GM12878 (cell line): ENCODE results near the gene SLC36A1. TPM values are rescaled to one million over a fixed set of nuclear protein-coding genes. Genes with fewer than 3 reads are reported as not detected.

ENCODE experiments used
- ATAC-seq: fragments of 200-7000 bp; cut with Tn5 transposase; 3 replicates; pipeline ENCODE4 v1.9.1; 2020; ENCODE audit warnings: mild to moderate bottlenecking, moderate library complexity
- BruUV-seq: library from RNA; stranded (reverse); fragments of 400-500 nt; replicated peaks from 2 replicates; lab custom pipeline; 2021; lab: Mats Ljungman, UMichigan
- CTCF ChIA-PET: fragments of 300-600 bp; sonication (Branson Sonifier 250); formaldehyde crosslinking; extraction: SDS; loops from one replicate; lab custom pipeline; 2021; ENCODE audit warnings: inconsistent platforms; lab: Yijun Ruan, JAX
- POLR2A ChIA-PET: fragments of 350-600 bp; formaldehyde crosslinking; extraction: SDS; loops from one replicate; lab custom pipeline; 2021; ENCODE audit warnings: inconsistent platforms; lab: Charles Lee
- RAD21 ChIA-PET: fragments of 300-600 bp; sonication (Branson Sonifier 250); formaldehyde crosslinking; loops from one replicate; lab custom pipeline; 2023; ENCODE audit warnings: antibody characterized with exemption; ENCODE audit not compliant: unreplicated experiment; lab: Charles Lee
- SMC1A ChIA-PET: fragments of 300-600 bp; sonication (Branson Sonifier 250); formaldehyde crosslinking; loops from one replicate; lab custom pipeline; 2023; ENCODE audit not compliant: unreplicated experiment, uncharacterized antibody; lab: Charles Lee
- DNase-seq: peaks from one replicate; pipeline ENCODE4 v3.0.0-alpha.2; 2011; ENCODE audit warnings: low read depth, low spot score
- FAIRE-seq: peaks from 3 replicates; lab custom pipeline; 2011; peaks lifted over from hg19 to GRCh38; lab: Jason Lieb, UNC
- H2AFZ ChIP-seq: 2 replicates; pipeline ENCODE4 v1.6.0; 2011; ENCODE audit warnings: low read depth, low read length, control low read depth; ENCODE audit not compliant: control insufficient read depth
- H3K27ac ChIP-seq: 2 replicates; pipeline ENCODE4 v1.5.1; 2011; ENCODE audit warnings: control low read depth; ENCODE audit not compliant: control insufficient read depth, insufficient read depth
- H3K27me3 ChIP-seq, 2 experiments: replicated peaks in 1 of 2; 2 replicates each; pipeline versions ENCODE4 v1.6.0 to v1.6.1; 2011; ENCODE audit warnings: low read length in 1 of 2; ENCODE audit not compliant: control insufficient read depth in 2 of 2, insufficient read depth in 2 of 2
- H3K36me3 ChIP-seq, 2 experiments: 2 replicates each; pipeline ENCODE4 v1.5.1; 2011; ENCODE audit warnings: low read length in 1 of 2; ENCODE audit not compliant: control insufficient read depth in 2 of 2, insufficient read depth in 2 of 2
- H3K4me1 ChIP-seq: 2 replicates; pipeline ENCODE4 v1.6.1; 2011; ENCODE audit warnings: mild to moderate bottlenecking, low read length, moderate library complexity, mixed read lengths; ENCODE audit not compliant: control insufficient read depth, insufficient read depth
- H3K4me2 ChIP-seq: 2 replicates; pipeline ENCODE4 v1.6.0; 2011; ENCODE audit warnings: control low read depth; ENCODE audit not compliant: control insufficient read depth, insufficient read depth
- H3K4me3 ChIP-seq: fragments of 200-600 bp; sonication (generic); 2 replicates; pipeline ENCODE4 v1.5.1; 2016
- H3K79me2 ChIP-seq: 2 replicates; pipeline ENCODE4 v1.6.0; 2011; ENCODE audit warnings: low read length; ENCODE audit not compliant: control insufficient read depth, insufficient read depth
- H3K9ac ChIP-seq: 2 replicates; pipeline ENCODE4 v1.8.0; 2011; ENCODE audit warnings: low read length, control low read depth, mixed read lengths; ENCODE audit not compliant: control insufficient read depth, insufficient read depth
- H3K9me3 ChIP-seq: replicated peaks from 3 replicates; pipeline ENCODE4 v1.5.1; 2011; ENCODE audit warnings: mild to moderate bottlenecking, low read length; ENCODE audit not compliant: control insufficient read depth, insufficient read depth
- H4K20me1 ChIP-seq: 2 replicates; pipeline ENCODE4 v1.6.0; 2011; ENCODE audit not compliant: control insufficient read depth, insufficient read depth
- BCLAF1 ChIP-seq: fragments of 450-650 bp; IDR thresholded peaks from 2 replicates; pipeline ENCODE4 v1.6.1; 2017; ENCODE audit warnings: antibody characterized with exemption, mild to moderate bottlenecking, moderate library complexity
- BRCA1 ChIP-seq: IDR thresholded peaks from 2 replicates; pipeline ENCODE4 v1.6.1; 2011; ENCODE audit warnings: low read depth, low read length, improper control_type of control experiment
- CBX5 ChIP-seq: sonication (generic); IDR thresholded peaks from 2 replicates; pipeline ENCODE4 v1.6.1; 2016; ENCODE audit warnings: low read depth, moderate library complexity, mild to moderate bottlenecking, inconsistent platforms
- ESRRA ChIP-seq: IDR thresholded peaks from 2 replicates; pipeline ENCODE4 v1.6.1; 2012; ENCODE audit warnings: mild to moderate bottlenecking, low read length, improper control_type of control experiment
- EZH2 ChIP-seq: IDR thresholded peaks from 2 replicates; pipeline ENCODE4 v1.6.1; 2012; ENCODE audit warnings: low read depth, mild to moderate bottlenecking, control low read depth, inconsistent platforms, low read length, borderline replicate concordance; ENCODE audit not compliant: control insufficient read depth
- IKZF1 ChIP-seq: fragments of 450-650 bp; conservative IDR thresholded peaks from 2 replicates; pipeline ENCODE4 v1.6.1; 2017; ENCODE audit warnings: antibody characterized with exemption, mild to moderate bottlenecking
- KLF5 ChIP-seq: fragments of 450-650 bp; IDR thresholded peaks from 2 replicates; pipeline ENCODE4 v1.6.1; 2014; ENCODE audit warnings: mild to moderate bottlenecking; ENCODE audit not compliant: partially characterized antibody
- NKRF ChIP-seq: fragments of 450-650 bp; conservative IDR thresholded peaks from 2 replicates; pipeline ENCODE4 v1.6.1; 2017; ENCODE audit warnings: mild to moderate bottlenecking, moderate library complexity
- NR2C2 ChIP-seq: IDR thresholded peaks from 2 replicates; pipeline ENCODE4 v1.6.1; 2011; ENCODE audit warnings: borderline replicate concordance, low read depth; ENCODE audit not compliant: control insufficient read depth, insufficient read length
- NR2F1 ChIP-seq: fragments of 450-650 bp; conservative IDR thresholded peaks from 2 replicates; pipeline ENCODE4 v1.6.1; 2017; ENCODE audit warnings: mild to moderate bottlenecking
- POU2F2 ChIP-seq: IDR thresholded peaks from 3 replicates; pipeline ENCODE4 v1.6.1; 2011; ENCODE audit warnings: low read depth, mild to moderate bottlenecking, low read length, borderline replicate concordance
- ZNF217 ChIP-seq: fragments of 450-650 bp; IDR thresholded peaks from 2 replicates; pipeline ENCODE4 v1.6.1; 2017; ENCODE audit warnings: antibody characterized with exemption, mild to moderate bottlenecking
- WGBS: methylation state at CpG from one replicate; pipeline ENCODE4 v1.1.6; 2016; ENCODE audit warnings: low lambda C conversion rate; ENCODE audit not compliant: insufficient replicate concordance, insufficient coverage; ENCODE audit errors: missing lambda C conversion rate; 5-methylcytosine and 5-hydroxymethylcytosine counted together
- in situ Hi-C: fragments of 300-500 bp; cut with MboI; formaldehyde crosslinking; loops from 9 replicates; pipeline ENCODE4 v1.14.3; 2018; ENCODE audit warnings: mixed read lengths
- intact Hi-C: fragments of 100-400 bp; cut with micrococcal nuclease; formaldehyde crosslinking; loops from one replicate; pipeline ENCODE4 v1.14.2; 2022; ENCODE audit not compliant: unreplicated experiment
- polyA plus RNA-seq, 11 experiments: library from polyadenylated mRNA; depleted of rRNA in 4 of 11; unstranded in 6 of 11; stranded (reverse) in 5 of 11; fragments of >200 nt; fragmentation: Nextera tagmentation in 4 of 11; fragmentation: Illumina TruSeq in 1 of 11; extraction: Ambion mirVana in 4 of 11; extraction: Trizol in 1 of 11; gene quantifications; 1 replicate in 1 of 11; 2 replicates in 10 of 11; pipeline versions ENCODE4 v1.2.1 to v1.2.3, GENCODE V29; 2011 to 2016; ENCODE audit warnings: inconsistent platforms in 2 of 11, missing spikeins in 2 of 11, low read depth in 1 of 11
- total RNA-seq, 4 experiments: library from RNA; depleted of rRNA in 3 of 4; stranded (reverse); fragments of >200 nt in 3 of 4; fragmentation: Illumina TruSeq in 1 of 4; extraction: Trizol in 1 of 4; gene quantifications; 2 replicates each; pipeline versions ENCODE4 v1.2.1 to v1.2.3, GENCODE V29; 2013 to 2021

SLC36A1 gene
- total and polyA plus RNA-seq, 10 of the 15 experiments (the other 5 are each of a cell fraction or from before 2014, with no cell fraction given): 0.50 to 8.2 (median 3.5) TPM

GRCh38 chr5:151459680-151460324 lies 12.4 kb downstream of the SLC36A1 start:
- no peak for FAIRE-seq
- no peak overlapping the region for H2AFZ ChIP-seq

More at GRCh38 chr5:151459680-151460324, 12.4 kb downstream of the SLC36A1 start:
- H3K9ac ChIP-seq: no peak overlapping the region
- ChIA-PET POLR2A (interaction anchor here (0.7 to 1.0 kb wide), 2 partner anchors 17 to 20 kb away, joined by 3 read pairs; no protein-coding TSS in a partner anchor), SMC1A (interaction anchor here (0.8 to 2.1 kb wide), 6 partner anchors 9 to 192 kb away, joined by 3 to 6 read pairs (median 3); no protein-coding TSS in a partner anchor), CTCF (interaction anchor here (1.0 to 6.2 kb wide), 7 partner anchors 11 to 192 kb away, joined by 4 to 43 read pairs (median 5); partner anchors contain the start of gene SLC36A1), RAD21 (interaction anchor here (0.5 to 2.6 kb wide), 2 partner anchors 12 to 14 kb away, joined by 3 to 13 read pairs; partner anchors contain the start of gene SLC36A1)
- H3K79me2 ChIP-seq: no peaks in the 10 kb centered on the region
- BruUV-seq: no TSS peak
- no peaks in the 10 kb centered on the region for H3K27me3 ChIP-seq
- ATAC-seq: no peak
- H3K4me1 ChIP-seq: peaks cover 9% of the 10 kb centered on the region; the same call in 1 of the 2 replicates
- TF ChIP-seq ZNF217 (no peak), CBX5 (no peak), NR2C2 (no peak), IKZF1 (no peak), NR2F1 (no peak), ESRRA (no peak), KLF5 (no peak), BCLAF1 (no peak), EZH2 (no peak), NKRF (no peak), BRCA1 (no peak), POU2F2 (no peak)
- no peak for DNase-seq
- H3K9me3 ChIP-seq: no peaks in the 10 kb centered on the region
- H4K20me1 ChIP-seq: no peaks in the 10 kb centered on the region
- in situ Hi-C loops: no loop called here
- H3K4me3 ChIP-seq: no peak overlapping the region
- no peak overlapping the region for H3K4me2 ChIP-seq
- 87% methylated on average over 4 of the region's 4 CpGs for WGBS
- H3K36me3 ChIP-seq: no peaks in the 10 kb centered on the region
- H3K27ac ChIP-seq: no peak overlapping the region
- intact Hi-C loops: no loop called here
